Testis (tissue), 3 donors: ENCODE data around the gene GARIN1A. TPM values are rescaled to one million over a fixed set of nuclear protein-coding genes. Genes with fewer than 3 reads are reported as not detected.
A peak's percentile ranks its signal among the peaks of the same experiment; 100 is the strongest.

Experiments used
- DNase-seq: peaks from one replicate; pipeline ENCODE4 v3.0.0-alpha.2; 2019
- H3K27ac ChIP-seq, 2 donors: fragments of 200-600 bp; sonication (generic); one replicate each; pipeline ENCODE4 v1.5.1; 2019
- H3K27me3 ChIP-seq: fragments of 200-600 bp; sonication (generic); one replicate; pipeline ENCODE4 v1.5.1; 2019
- H3K36me3 ChIP-seq: fragments of 200-600 bp; sonication (generic); one replicate; pipeline ENCODE4 v1.5.1; 2017; ENCODE audit warnings: low read depth; ENCODE audit errors: missing control alignments
- H3K4me1 ChIP-seq: fragments of 200-600 bp; sonication (generic); one replicate; pipeline ENCODE4 v1.5.1; 2019
- H3K4me3 ChIP-seq, 2 donors: fragments of 200-600 bp; sonication (generic); one replicate each; pipeline ENCODE4 v1.5.1; 2017 to 2019
- H3K9me3 ChIP-seq: fragments of 200-600 bp; sonication (generic); one replicate; pipeline ENCODE4 v1.5.1; 2017
- POLR2A ChIP-seq: fragments of 450-650 bp; IDR thresholded peaks from one replicate; pipeline ENCODE4 v1.6.1; 2017; ENCODE audit warnings: antibody characterized with exemption, mild to moderate bottlenecking, moderate library complexity
- WGBS, 2 donors: methylation state at CpG; one replicate each; pipeline ENCODE4 v1.1.5; 2018; 5-methylcytosine and 5-hydroxymethylcytosine counted together
- intact Hi-C: fragments of 100-400 bp; cut with DNase I; formaldehyde crosslinking; loops from one replicate; pipeline ENCODE4 v1.15.1; 2023; ENCODE audit warnings: low total_unique reads
- polyA plus RNA-seq: library from polyadenylated mRNA; stranded (reverse); fragments of 350-450 nt; fragmentation: Illumina TruSeq; extraction: RNeasy Lipid Tissue Mini Kit (QIAGEN cat#74804); gene quantifications from one replicate; pipeline ENCODE4 v1.2.3, GENCODE V29; 2014; ENCODE audit warnings: low read depth, low replicate concordance; ENCODE audit not compliant: insufficient read depth
- total RNA-seq, 2 donors: library from RNA; depleted of rRNA; stranded (reverse); fragments of >200 nt; gene quantifications; one replicate each; pipeline ENCODE4 v1.2.3, GENCODE V29; 2016
- TF ChIP-seq, protein P1 (sequence below), 3 experiments: fragments of 450-650 bp in 2 of 3; fragments of 200-600 bp in 1 of 3; sonication (generic) in 1 of 3; IDR thresholded peaks; one replicate each; pipeline ENCODE4 v1.5.1; 2016 to 2019; ENCODE audit warnings: antibody characterized with exemption in 3 of 3, mild to moderate bottlenecking in 2 of 3, moderate library complexity in 1 of 3

Gene GARIN1A
- total and polyA plus RNA-seq, 3 donors from 2014 or later = 12.0 to 46.8 (median 46.0) TPM

GRCh38 chr7:128697302-128697905 is 25.3 kb downstream of the GARIN1A start:
- WGBS, 2 donors = 5 to 7% methylated on average over 28 to 35 of the region's 37 CpGs
- Histone ChIP-seq H3K4me1 (no peaks in the 10 kb centered on the region), H3K4me3 (peak overlapping the region; percentile 5 to 39), H3K36me3 (no peaks in the 10 kb centered on the region), H3K27ac (no peak overlapping the region), H3K9me3 (no peaks in the 10 kb centered on the region), H3K27me3 (no peaks in the 10 kb centered on the region)
- intact Hi-C loops = no loop called here
- no peak for TF ChIP-seq POLR2A
- TF ChIP-seq, protein P1, sequence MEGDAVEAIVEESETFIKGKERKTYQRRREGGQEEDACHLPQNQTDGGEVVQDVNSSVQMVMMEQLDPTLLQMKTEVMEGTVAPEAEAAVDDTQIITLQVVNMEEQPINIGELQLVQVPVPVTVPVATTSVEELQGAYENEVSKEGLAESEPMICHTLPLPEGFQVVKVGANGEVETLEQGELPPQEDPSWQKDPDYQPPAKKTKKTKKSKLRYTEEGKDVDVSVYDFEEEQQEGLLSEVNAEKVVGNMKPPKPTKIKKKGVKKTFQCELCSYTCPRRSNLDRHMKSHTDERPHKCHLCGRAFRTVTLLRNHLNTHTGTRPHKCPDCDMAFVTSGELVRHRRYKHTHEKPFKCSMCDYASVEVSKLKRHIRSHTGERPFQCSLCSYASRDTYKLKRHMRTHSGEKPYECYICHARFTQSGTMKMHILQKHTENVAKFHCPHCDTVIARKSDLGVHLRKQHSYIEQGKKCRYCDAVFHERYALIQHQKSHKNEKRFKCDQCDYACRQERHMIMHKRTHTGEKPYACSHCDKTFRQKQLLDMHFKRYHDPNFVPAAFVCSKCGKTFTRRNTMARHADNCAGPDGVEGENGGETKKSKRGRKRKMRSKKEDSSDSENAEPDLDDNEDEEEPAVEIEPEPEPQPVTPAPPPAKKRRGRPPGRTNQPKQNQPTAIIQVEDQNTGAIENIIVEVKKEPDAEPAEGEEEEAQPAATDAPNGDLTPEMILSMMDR (IDR thresholded peaks at IDR 0.05) = no peak
- peak; percentile 52 for DNase-seq

DNA sequence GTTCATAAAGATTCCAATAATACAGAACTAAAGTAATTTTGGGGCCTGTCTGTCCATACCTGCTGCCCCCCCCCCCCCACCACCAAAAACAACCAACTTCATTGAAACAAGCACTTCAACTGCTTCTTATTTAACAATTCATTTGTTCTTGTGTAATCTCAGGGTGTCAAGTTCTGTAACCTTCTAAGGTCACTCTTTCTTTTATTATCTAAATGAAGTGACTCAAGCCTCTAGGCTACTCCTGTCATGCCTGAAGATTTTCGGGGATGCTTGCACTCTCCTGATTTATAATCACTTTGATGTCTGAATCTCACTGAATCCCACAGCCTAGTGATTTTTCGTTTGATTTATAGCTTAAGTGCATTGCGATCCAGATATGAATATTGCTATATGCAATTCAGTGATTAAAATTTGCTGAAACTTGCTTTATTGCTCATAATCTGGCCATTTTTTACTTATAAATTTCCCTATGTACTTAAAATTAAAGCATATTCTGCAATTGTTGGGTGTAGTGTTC is 27.2 kb downstream of the GARIN1A start:
- H3K9me3 ChIP-seq = no peaks in the 10 kb centered on the region
- TF ChIP-seq, protein P1 (IDR thresholded peaks at IDR 0.05) = no peak
- no peak for TF ChIP-seq POLR2A
- H3K27me3 ChIP-seq = no peaks in the 10 kb centered on the region
- H3K36me3 ChIP-seq = no peaks in the 10 kb centered on the region
- WGBS, 2 donors = 76 to 86% methylated on average over 3 of the region's 3 CpGs
- no peak for DNase-seq
- intact Hi-C loops = no loop called here
- no peak overlapping the region for H3K27ac ChIP-seq
- H3K4me1 ChIP-seq = no peaks in the 10 kb centered on the region
- no peak overlapping the region for H3K4me3 ChIP-seq

- Histone ChIP-seq H3K27me3 (no peaks in the 10 kb centered on the region), H3K4me3 (no peak overlapping the region), H3K4me1 (no peaks in the 10 kb centered on the region), H3K36me3 (no peaks in the 10 kb centered on the region), H3K27ac (no peak overlapping the region), H3K9me3 (no peaks in the 10 kb centered on the region)
- no peak for TF ChIP-seq POLR2A
- TF ChIP-seq, protein P1 (IDR thresholded peaks at IDR 0.05) = no peak
- intact Hi-C loops = no loop called here
- no peak for DNase-seq
- 71 to 82% methylated on average over 1 of the region's 1 CpG for WGBS, 2 donors
Measured at GRCh38 chr7:128699895-128700294, 27.8 kb downstream of the GARIN1A start.

- TF ChIP-seq, protein P1 (IDR thresholded peaks at IDR 0.05) = no peak
- no peak for TF ChIP-seq POLR2A
- H3K27me3 ChIP-seq = no peaks in the 10 kb centered on the region
- H3K36me3 ChIP-seq = no peaks in the 10 kb centered on the region
- H3K9me3 ChIP-seq = no peaks in the 10 kb centered on the region
- intact Hi-C loops = no loop called here
- H3K27ac ChIP-seq = no peak overlapping the region
- DNase-seq = no peak
- H3K4me3 ChIP-seq = no peak overlapping the region
- WGBS, 2 donors = 72 to 76% methylated on average over 6 of the region's 6 CpGs
- no peaks in the 10 kb centered on the region for H3K4me1 ChIP-seq
Measured at GRCh38 chr7:128701062-128701785, 29.1 kb downstream of the GARIN1A start.
